HuH-7 (cell line): ENCODE measurements around the gene ZSWIM7.
A peak's percentile ranks its signal among the peaks of the same experiment; 100 is the strongest.

Source experiments
- DNase-seq: peaks from one replicate; pipeline ENCODE4 v3.0.0; 2011; ENCODE audit warnings: low spot score

The ZSWIM7 gene

GRCh38 chr17:15999141-15999973 is at the start of gene ZSWIM7, which contains the start of gene TTC19:
Gene ZSWIM7, minus strand, starts transcription at chr17:15999704. Its CDS starts 110 bp downstream, at chr17:15999594.
Gene TTC19, plus strand, starts transcription at chr17:15999824. Its CDS starts 25 bp downstream, at chr17:15999849.
- DNase-seq, result peak; percentile 98

- no peak for DNase-seq
Measured at GRCh38 chr17:16048811-16049449, 49.4 kb upstream of the ZSWIM7 start.

- no peak for DNase-seq
Measured at GRCh38 chr17:16046966-16047365, 47.5 kb upstream of the ZSWIM7 start.

GRCh38 chr17:16044487-16044886 is 45.0 kb upstream of the ZSWIM7 start:
- no peak for DNase-seq

- peak; percentile 11 for DNase-seq
Measured at GRCh38 chr17:16040710-16041251, 41.3 kb upstream of the ZSWIM7 start.

- DNase-seq, result no peak
Measured at GRCh38 chr17:16037636-16038035, 38.1 kb upstream of the ZSWIM7 start.

GRCh38 chr17:16036261-16036660 is 36.8 kb upstream of the ZSWIM7 start:
- DNase-seq, result no peak

GRCh38 chr17:16033729-16034349 is 34.3 kb upstream of the ZSWIM7 start:
- no peak for DNase-seq

- DNase-seq, result no peak
Measured at GRCh38 chr17:16027708-16028584, 28.4 kb upstream of the ZSWIM7 start.

GRCh38 chr17:16026895-16027294 is 27.4 kb upstream of the ZSWIM7 start:
- no peak for DNase-seq

GRCh38 chr17:16025202-16025601 is 25.7 kb upstream of the ZSWIM7 start:
- DNase-seq, result no peak

- DNase-seq, result no peak
Measured at GRCh38 chr17:16023881-16024280, 24.4 kb upstream of the ZSWIM7 start.

GRCh38 chr17:16019347-16019746 is 19.8 kb upstream of the ZSWIM7 start:
- no peak for DNase-seq

GRCh38 chr17:16013943-16014407 is 14.5 kb upstream of the ZSWIM7 start:
- peak; percentile 18 for DNase-seq

- no peak for DNase-seq
Measured at GRCh38 chr17:16007439-16007838, 7.9 kb upstream of the ZSWIM7 start.

GRCh38 chr17:16005636-16006035 is 6.1 kb upstream of the ZSWIM7 start:
- DNase-seq, result no peak

GRCh38 chr17:16003841-16004240 is 4.3 kb upstream of the ZSWIM7 start:
- DNase-seq, result no peak

- no peak for DNase-seq
Measured at GRCh38 chr17:16002708-16003260, 3.3 kb upstream of the ZSWIM7 start.

GRCh38 chr17:16001226-16001897 is 1.9 kb upstream of the ZSWIM7 start:
- DNase-seq, result no peak

- DNase-seq, result no peak
Measured at GRCh38 chr17:15999974-16000827, 697 bp upstream of the ZSWIM7 start.
